HepG2 (cell line): ENCODE measurements around the gene TET2. TPM values are rescaled to one million over a fixed set of nuclear protein-coding genes. Genes with fewer than 3 reads are reported as not detected.

Experiments used
- ELF3 ChIP-seq: IDR thresholded peaks from 2 replicates; pipeline ENCODE4 v1.6.1; 2016; ENCODE audit warnings: missing genetic modification reagents, missing compliant biosample characterization
- GFI1 ChIP-seq: sonication (generic); formaldehyde crosslinking; IDR thresholded peaks from 2 replicates; pipeline ENCODE4 v1.5.0; 2020; ENCODE audit warnings: missing genetic modification reagents, mild to moderate bottlenecking, borderline replicate concordance
- HDAC2 ChIP-seq: sonication (generic); formaldehyde crosslinking; IDR thresholded peaks from 2 replicates; pipeline ENCODE4 v1.4.0; 2020; ENCODE audit warnings: missing genetic modification reagents
- HNF4A ChIP-seq: sonication (generic); formaldehyde crosslinking; IDR thresholded peaks from 2 replicates; pipeline ENCODE4 v1.4.0; 2020; ENCODE audit warnings: missing genetic modification reagents
- LBX2 ChIP-seq: sonication (generic); formaldehyde crosslinking; IDR thresholded peaks from 2 replicates; pipeline ENCODE4 v1.5.0; 2020; ENCODE audit warnings: missing genetic modification reagents, mild to moderate bottlenecking, borderline replicate concordance
- MEF2D ChIP-seq: sonication (generic); formaldehyde crosslinking; IDR thresholded peaks from 2 replicates; pipeline ENCODE4 v1.5.1; 2020; ENCODE audit warnings: mild to moderate bottlenecking, missing genetic modification reagents
- MIER3 ChIP-seq: IDR thresholded peaks from 2 replicates; pipeline ENCODE4 v1.6.1; 2016; ENCODE audit warnings: missing compliant biosample characterization, borderline replicate concordance
- MXI1 ChIP-seq: IDR thresholded peaks from 3 replicates; pipeline ENCODE4 v1.6.1; 2012; ENCODE audit warnings: low read depth, low read length, inconsistent platforms, borderline replicate concordance
- PCBP2 ChIP-seq: fragments of 200-400 bp; formaldehyde crosslinking; optimal IDR thresholded peaks from 2 replicates; pipeline ENCODE3; 2018; ENCODE audit warnings: low read length, low read depth; ENCODE audit not compliant: poor library complexity, severe bottlenecking
- PHF21A ChIP-seq: sonication (generic); formaldehyde crosslinking; IDR thresholded peaks from 2 replicates; pipeline ENCODE4 v1.5.0; 2020; ENCODE audit warnings: mild to moderate bottlenecking, missing genetic modification reagents
- PHF5A ChIP-seq: IDR thresholded peaks from one replicate; pipeline ENCODE4 v1.6.1; 2018; ENCODE audit warnings: low read depth, missing genetic modification reagents; ENCODE audit not compliant: unreplicated experiment
- POGZ ChIP-seq: sonication (generic); formaldehyde crosslinking; IDR thresholded peaks from 2 replicates; pipeline ENCODE4 v1.4.0; 2020; ENCODE audit warnings: mild to moderate bottlenecking, missing genetic modification reagents
- PPARG ChIP-seq: conservative IDR thresholded peaks from 2 replicates; pipeline ENCODE4 v1.6.1; 2016; ENCODE audit warnings: missing biosample characterization, missing genetic modification reagents
- SNRNP70 ChIP-seq: fragments of 200-400 bp; formaldehyde crosslinking; IDR thresholded peaks from 2 replicates; pipeline ENCODE4 v1.6.1; 2017; ENCODE audit warnings: mild to moderate bottlenecking, low read depth, low read length, moderate library complexity
- SOX5 ChIP-seq: IDR thresholded peaks from 2 replicates; pipeline ENCODE4 v1.6.1; 2016; ENCODE audit warnings: borderline replicate concordance
- SOX6 ChIP-seq, 2 experiments: fragments of 450-650 bp in 1 of 2; sonication (generic) in 1 of 2; formaldehyde crosslinking in 1 of 2; IDR thresholded peaks; 2 replicates each; pipeline versions ENCODE4 v1.4.0 to v1.6.1; 2017 to 2020; ENCODE audit warnings: antibody characterized with exemption in 1 of 2, mild to moderate bottlenecking in 1 of 2, missing genetic modification reagents in 1 of 2
- YEATS4 ChIP-seq: sonication (generic); formaldehyde crosslinking; IDR thresholded peaks from 2 replicates; pipeline ENCODE4 v1.4.0; 2020; ENCODE audit warnings: missing genetic modification reagents, borderline replicate concordance
- ZBTB42 ChIP-seq: sonication (generic); formaldehyde crosslinking; IDR thresholded peaks from 2 replicates; pipeline ENCODE4 v1.5.0; 2020; ENCODE audit warnings: mild to moderate bottlenecking, missing genetic modification reagents
- ZNF224 ChIP-seq: sonication (generic); formaldehyde crosslinking; IDR thresholded peaks from 2 replicates; pipeline ENCODE4 v1.5.0; 2020; ENCODE audit warnings: mild to moderate bottlenecking, missing genetic modification reagents
- ZNF367 ChIP-seq: sonication (generic); formaldehyde crosslinking; IDR thresholded peaks from 2 replicates; pipeline ENCODE4 v1.4.0; 2020; ENCODE audit warnings: missing genetic modification reagents, borderline replicate concordance
- ZNF574 ChIP-seq: sonication (generic); formaldehyde crosslinking; IDR thresholded peaks from 2 replicates; pipeline ENCODE4 v1.4.0; 2020; ENCODE audit warnings: missing genetic modification reagents
- ZNF577 ChIP-seq: sonication (generic); formaldehyde crosslinking; IDR thresholded peaks from 2 replicates; pipeline ENCODE4 v1.4.0; 2020; ENCODE audit warnings: mild to moderate bottlenecking, low read depth, missing genetic modification reagents, borderline replicate concordance
- ZNF580 ChIP-seq: IDR thresholded peaks from 2 replicates; pipeline ENCODE4 v1.6.1; 2016; ENCODE audit warnings: low read depth, borderline replicate concordance
- ZNF790 ChIP-seq: sonication (generic); formaldehyde crosslinking; IDR thresholded peaks from 2 replicates; pipeline ENCODE4 v1.8.0; 2022; ENCODE audit warnings: missing genetic modification reagents, mild to moderate bottlenecking, borderline replicate concordance
- ZSCAN30 ChIP-seq: sonication (generic); formaldehyde crosslinking; IDR thresholded peaks from 2 replicates; pipeline ENCODE4 v1.5.0; 2020; ENCODE audit warnings: mild to moderate bottlenecking, missing genetic modification reagents
- ZSCAN5A ChIP-seq: sonication (generic); formaldehyde crosslinking; IDR thresholded peaks from 2 replicates; pipeline ENCODE4 v1.8.0; 2022; ENCODE audit warnings: mild to moderate bottlenecking, missing genetic modification reagents, borderline replicate concordance
- polyA plus RNA-seq, 8 experiments: library from polyadenylated mRNA; depleted of rRNA in 3 of 8; stranded (reverse) in 7 of 8; unstranded in 1 of 8; fragments of >200 nt; fragmentation: Illumina TruSeq in 4 of 8; extraction: Trizol in 4 of 8; gene quantifications; 2 replicates each; pipeline versions ENCODE4 v1.2.1 to v1.2.3, GENCODE V29; 2011 to 2016; ENCODE audit warnings: low read depth in 4 of 8, missing spikeins in 1 of 8, mixed read lengths in 1 of 8; ENCODE audit not compliant: insufficient read depth in 1 of 8
- total RNA-seq, 5 experiments: library from RNA; depleted of rRNA; stranded (reverse); fragments of >200 nt; fragmentation: Illumina TruSeq; extraction: Trizol; gene quantifications; 2 replicates each; pipeline ENCODE4 v1.2.3, GENCODE V29; 2016; ENCODE audit warnings: low read depth in 1 of 5

TET2 gene
- total and polyA plus RNA-seq, 2 of the 13 experiments (the other 11 are each of a cell fraction or from before 2014, with no cell fraction given): 4.7 to 4.8 TPM

GRCh38 chr4:105192910-105193309 is 46.2 kb downstream of the TET2 start (continued):
- TF ChIP-seq ZNF574 (CRISPR knock-in tag) (no peak), SOX6 (IDR thresholded peaks at IDR 0.05) (no peak), SOX6 (CRISPR knock-in tag; IDR thresholded peaks at IDR 0.05) (peak; percentile 59; the same call in 1 of the 2 replicates), ZBTB42 (CRISPR knock-in tag) (no peak), ZNF580 (no peak), LBX2 (CRISPR knock-in tag) (no peak), GFI1 (CRISPR knock-in tag) (0 out of 2 replicates have a peak, but pooled peaks have one; percentile 36), PPARG (CRISPR knock-in tag) (no peak), SNRNP70 (no peak), ZNF224 (CRISPR knock-in tag) (no peak), HDAC2 (CRISPR knock-in tag) (0 out of 2 replicates have a peak, but pooled peaks have one; percentile 41), ZNF367 (no peak), MEF2D (CRISPR knock-in tag) (no peak), SOX5 (CRISPR knock-in tag) (0 out of 2 replicates have a peak, but pooled peaks have one; percentile 20), MXI1 (no peak), PHF21A (CRISPR knock-in tag) (no peak), POGZ (CRISPR knock-in tag) (peak; percentile 40; the same call in 1 of the 2 replicates), ZSCAN5A (peak; percentile 21; the same call in 1 of the 2 replicates), ZSCAN30 (CRISPR knock-in tag) (no peak), YEATS4 (CRISPR knock-in tag) (no peak), ZNF577 (CRISPR knock-in tag) (no peak), MIER3 (CRISPR knock-in tag) (no peak), ELF3 (CRISPR knock-in tag) (no peak), PHF5A (no peak), PCBP2 (no peak), HNF4A (CRISPR knock-in tag) (peak; percentile 61), ZNF790 (CRISPR knock-in tag) (no peak)
